ENCODE data around the gene PHLDA3.

DNA sequence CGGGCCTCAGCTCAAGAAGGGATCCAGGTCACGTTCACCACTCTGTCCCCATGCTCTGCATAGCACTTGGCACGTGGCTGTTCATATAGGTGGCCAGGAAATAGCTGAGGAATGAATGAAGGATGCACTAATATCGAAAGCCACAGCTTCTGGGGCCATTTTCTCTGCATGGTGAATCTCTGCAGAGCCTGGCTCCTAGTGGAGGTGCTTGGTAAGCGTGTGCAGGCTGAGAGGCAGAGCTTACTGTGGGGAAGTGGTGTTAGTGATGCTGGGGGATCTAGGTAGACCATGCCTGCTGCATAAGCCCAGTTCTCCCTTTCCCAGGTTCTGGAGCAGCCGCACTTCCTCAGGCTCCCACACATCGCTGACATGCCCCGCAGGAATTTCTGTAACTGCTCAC, 29.6 kb upstream of the PHLDA3 start:
- TF ChIP-seq CTCF (IDR thresholded peaks at IDR 0.05) = no peak
- no peak for TF ChIP-seq POLR2A (IDR thresholded peaks at IDR 0.05)
